Endothelial cell of umbilical vein (primary cell): Measurements from ENCODE around the gene NUP43. TPM values are rescaled to one million over a fixed set of nuclear protein-coding genes. Genes with fewer than 3 reads are reported as not detected.

Source experiments
- BruUV-seq: library from RNA; stranded (reverse); fragments of 400-500 nt; replicated peaks from 2 replicates; lab custom pipeline; 2021; lab: Mats Ljungman, UMichigan
- CTCF ChIA-PET: fragments of 300-600, 350-600 bp; sonication (Branson Sonifier 250); formaldehyde crosslinking; loops from one replicate; lab custom pipeline; 2021; ENCODE audit warnings: antibody characterized with exemption, inconsistent platforms; lab: Charles Lee
- POLR2A ChIA-PET: fragments of 300-600, 350-600 bp; sonication (Branson Sonifier 250); formaldehyde crosslinking; loops from one replicate; lab custom pipeline; 2021; ENCODE audit warnings: antibody characterized with exemption, inconsistent platforms; lab: Charles Lee
- DNase-seq: peaks from one replicate; pipeline ENCODE4 v3.0.0-alpha.2; 2011; ENCODE audit warnings: low read depth, low spot score
- FAIRE-seq: peaks from 2 replicates; lab custom pipeline; 2011; peaks lifted over from hg19 to GRCh38; lab: Jason Lieb, UNC
- H2AFZ ChIP-seq: 2 replicates; pipeline ENCODE4 v1.6.0; 2012; ENCODE audit warnings: low read depth, low read length, control low read depth, inconsistent platforms
- H3K27ac ChIP-seq: 2 replicates; pipeline ENCODE4 v1.5.1; 2011; ENCODE audit warnings: low read depth, mild to moderate bottlenecking, control low read depth, low read length, moderate library complexity; ENCODE audit not compliant: insufficient read depth
- H3K27me3 ChIP-seq, 2 experiments: 2 replicates each; pipeline versions ENCODE4 v1.6.0 to v1.6.1; 2011; ENCODE audit warnings: low read length in 2 of 2, mixed read lengths in 1 of 2; ENCODE audit not compliant: control insufficient read depth in 2 of 2, insufficient read depth in 2 of 2
- H3K36me3 ChIP-seq, 2 experiments: 2 replicates in 1 of 2; 3 replicates in 1 of 2; pipeline ENCODE4 v1.5.1; 2011; ENCODE audit warnings: low read length in 2 of 2, mild to moderate bottlenecking in 1 of 2, moderate library complexity in 1 of 2; ENCODE audit not compliant: control insufficient read depth in 2 of 2, insufficient read depth in 2 of 2; ENCODE audit errors: extremely low read depth in 1 of 2
- H3K4me1 ChIP-seq: 3 replicates; pipeline ENCODE4 v1.5.1; 2011; ENCODE audit warnings: mild to moderate bottlenecking, low read length; ENCODE audit not compliant: control insufficient read depth, insufficient read depth; ENCODE audit errors: extremely low read depth
- H3K4me2 ChIP-seq: 2 replicates; pipeline ENCODE4 v1.6.1; 2011; ENCODE audit warnings: low read length, control low read depth, mixed read lengths; ENCODE audit not compliant: insufficient read depth
- H3K4me3 ChIP-seq, 3 experiments: fragments of 200-600 bp in 1 of 3; sonication (generic), shearing (Covaris generic) in 1 of 3; replicated peaks in 1 of 3; 2 replicates each; pipeline ENCODE4 v1.5.1; 2011 to 2016; ENCODE audit warnings: control low read depth in 3 of 3, low read length in 3 of 3, mild to moderate bottlenecking in 2 of 3, inconsistent platforms in 1 of 3, low read depth in 1 of 3, moderate library complexity in 1 of 3; ENCODE audit not compliant: insufficient read depth in 1 of 3
- H3K79me2 ChIP-seq: 2 replicates; pipeline ENCODE4 v1.6.0; 2012; ENCODE audit warnings: low read length, inconsistent platforms; ENCODE audit not compliant: control insufficient read depth, insufficient read depth
- H3K9ac ChIP-seq: replicated peaks from 2 replicates; pipeline ENCODE3; 2011; ENCODE audit warnings: low read length, control low read depth; ENCODE audit not compliant: insufficient read depth; ENCODE audit errors: extremely low read depth
- H3K9me1 ChIP-seq: replicated peaks from 3 replicates; pipeline ENCODE4 v1.6.0; 2011; ENCODE audit warnings: mild to moderate bottlenecking, low read length; ENCODE audit not compliant: control insufficient read depth, insufficient read depth; ENCODE audit errors: extremely low read depth
- H3K9me3 ChIP-seq: replicated peaks from 2 replicates; pipeline ENCODE4 v1.5.1; 2012; ENCODE audit warnings: low read length, inconsistent platforms; ENCODE audit not compliant: control insufficient read depth, insufficient read depth
- H4K20me1 ChIP-seq: replicated peaks from 2 replicates; pipeline ENCODE3; 2011; ENCODE audit warnings: mild to moderate bottlenecking, low read length; ENCODE audit not compliant: control insufficient read depth, insufficient read depth; ENCODE audit errors: extremely low read depth
- EZH2 ChIP-seq: IDR thresholded peaks from 2 replicates; pipeline ENCODE4 v1.6.1; 2012; ENCODE audit warnings: borderline replicate concordance, low read depth, mild to moderate bottlenecking, moderate library complexity, low read length, inconsistent platforms; ENCODE audit not compliant: severe bottlenecking
- FOS ChIP-seq: IDR thresholded peaks from 2 replicates; pipeline ENCODE4 v1.6.1; 2011; ENCODE audit warnings: mild to moderate bottlenecking, low read length, moderate library complexity, borderline replicate concordance; ENCODE audit not compliant: insufficient read depth
- GATA2 ChIP-seq: IDR thresholded peaks from 2 replicates; pipeline ENCODE4 v1.7.0; 2011; ENCODE audit warnings: low read depth, mild to moderate bottlenecking, moderate library complexity, mixed read lengths, low read length; ENCODE audit not compliant: insufficient read length, insufficient read depth
- JUN ChIP-seq: IDR thresholded peaks from 2 replicates; pipeline ENCODE4 v1.6.1; 2011; ENCODE audit warnings: borderline replicate concordance, low read depth; ENCODE audit not compliant: insufficient read length, insufficient read depth
- MYC ChIP-seq: IDR thresholded peaks from one replicate; pipeline ENCODE4 v1.6.1; 2011; ENCODE audit warnings: mild to moderate bottlenecking, low read depth, low read length
- POLR2A ChIP-seq: IDR thresholded peaks from 2 replicates; pipeline ENCODE4 v1.6.1; 2012; ENCODE audit warnings: low read depth, mild to moderate bottlenecking, control low read depth, low read length
- POLR2AphosphoS5 ChIP-seq: IDR thresholded peaks from 2 replicates; pipeline ENCODE4 v1.6.1; 2012; ENCODE audit warnings: low read depth, mild to moderate bottlenecking, control low read depth, low read length, moderate library complexity; ENCODE audit not compliant: insufficient read depth
- dilution Hi-C: fragments of 300-500 bp; cut with MboI; formaldehyde crosslinking; loops from one replicate; pipeline ENCODE4 v1.15.0; 2019; ENCODE audit warnings: low sequenced_read_pairs; ENCODE audit not compliant: extremely low pct_ligation_motif_present
- intact Hi-C: fragments of 100-400 bp; cut with micrococcal nuclease; formaldehyde crosslinking; loops from one replicate; pipeline ENCODE4 v1.10.0; 2022
- polyA plus RNA-seq, 4 experiments: library from polyadenylated mRNA; depleted of rRNA in 3 of 4; stranded (reverse) in 3 of 4; unstranded in 1 of 4; fragments of >200 nt; gene quantifications; 2 replicates each; pipeline versions ENCODE4 v1.2.1 to v1.2.3, GENCODE V29; 2011 to 2012; ENCODE audit warnings: missing spikeins in 1 of 4
- total RNA-seq: library from RNA; stranded (reverse); gene quantifications from 2 replicates; pipeline ENCODE4 v1.2.3, GENCODE V29; 2021
- TF ChIP-seq, protein P1 (sequence below): IDR thresholded peaks from 2 replicates; pipeline ENCODE4 v1.6.1; 2011; ENCODE audit not compliant: insufficient read depth, insufficient read length
- TF ChIP-seq, protein P2 (sequence below), 2 donors: IDR thresholded peaks; 1 replicate in 1 of 2; 2 replicates in 1 of 2; pipeline ENCODE4 v1.5.1; 2011; ENCODE audit warnings: low read length in 2 of 2, mild to moderate bottlenecking in 2 of 2, moderate library complexity in 2 of 2, control low read depth in 1 of 2, inconsistent platforms in 1 of 2, low read depth in 1 of 2; ENCODE audit not compliant: insufficient read depth in 1 of 2; ENCODE audit errors: extremely low read depth in 1 of 2

NUP43 gene
- total and polyA plus RNA-seq, 2 donors (not counting 3 experiments of a cell fraction or from before 2014, with no cell fraction given): 14.9 to 49.0 TPM

DNA sequence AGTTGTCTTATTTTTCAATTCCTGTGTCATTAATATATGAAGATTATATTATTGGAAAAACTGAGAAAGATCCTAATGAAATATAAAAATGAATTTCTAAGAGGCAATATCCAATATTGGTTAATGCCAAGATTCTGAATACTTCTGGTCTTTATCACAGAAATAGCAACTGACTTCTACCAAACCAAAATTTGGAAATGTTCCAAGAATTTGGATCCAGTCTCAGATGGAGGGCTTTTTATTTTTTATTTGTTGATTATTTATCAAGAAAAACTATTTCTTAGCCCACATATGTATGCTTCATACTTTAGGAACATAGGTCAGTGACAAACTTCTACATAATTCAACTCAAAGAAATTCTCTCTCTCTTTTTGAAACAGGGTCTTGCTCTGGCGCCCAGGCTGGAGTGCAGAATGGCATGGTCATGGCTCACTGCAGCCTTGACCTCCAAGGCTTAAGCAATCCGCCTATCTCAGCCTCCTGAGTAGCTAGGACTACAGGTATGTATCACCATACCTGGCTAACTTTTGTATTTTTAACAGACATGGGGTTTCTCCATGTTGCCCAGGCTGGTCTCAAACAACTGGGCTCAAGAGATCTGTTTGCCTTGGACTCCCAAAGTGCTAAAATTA, 13.1 kb downstream of the NUP43 start:
- no peak for DNase-seq

More for the DNA sequence above, 13.1 kb downstream of the NUP43 start:
- intact Hi-C loops (no loop called here), dilution Hi-C loops (no loop called here)
- Histone ChIP-seq H3K9me1 (no peaks in the 10 kb centered on the region), H3K36me3 (peaks cover 2 to 21% of the 10 kb centered on the region in 2 experiments), H3K4me2 (no peak overlapping the region), H3K4me3 (no peak overlapping the region), H2AFZ (no peak overlapping the region), H3K27me3 (no peaks in the 10 kb centered on the region), H3K9me3 (no peaks in the 10 kb centered on the region), H3K4me1 (no peaks in the 10 kb centered on the region), H4K20me1 (no peaks in the 10 kb centered on the region), H3K79me2 (no peaks in the 10 kb centered on the region), H3K27ac (no peak overlapping the region), H3K9ac (no peak overlapping the region)
- FAIRE-seq: no peak
- POLR2A ChIA-PET: no interaction called here
- BruUV-seq: no TSS peak
- CTCF ChIA-PET: interaction anchor here (1.0 kb wide), 1 partner anchor 7 kb away, joined by 3 read pairs; no protein-coding TSS in a partner anchor
- TF ChIP-seq, protein P1, sequence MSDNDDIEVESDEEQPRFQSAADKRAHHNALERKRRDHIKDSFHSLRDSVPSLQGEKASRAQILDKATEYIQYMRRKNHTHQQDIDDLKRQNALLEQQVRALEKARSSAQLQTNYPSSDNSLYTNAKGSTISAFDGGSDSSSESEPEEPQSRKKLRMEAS: no peak
- TF ChIP-seq JUN (no peak), POLR2AphosphoS5 (no peak), EZH2 (no peak), FOS (no peak), MYC (no peak), POLR2A (no peak), GATA2 (no peak)
- TF ChIP-seq, protein P2, sequence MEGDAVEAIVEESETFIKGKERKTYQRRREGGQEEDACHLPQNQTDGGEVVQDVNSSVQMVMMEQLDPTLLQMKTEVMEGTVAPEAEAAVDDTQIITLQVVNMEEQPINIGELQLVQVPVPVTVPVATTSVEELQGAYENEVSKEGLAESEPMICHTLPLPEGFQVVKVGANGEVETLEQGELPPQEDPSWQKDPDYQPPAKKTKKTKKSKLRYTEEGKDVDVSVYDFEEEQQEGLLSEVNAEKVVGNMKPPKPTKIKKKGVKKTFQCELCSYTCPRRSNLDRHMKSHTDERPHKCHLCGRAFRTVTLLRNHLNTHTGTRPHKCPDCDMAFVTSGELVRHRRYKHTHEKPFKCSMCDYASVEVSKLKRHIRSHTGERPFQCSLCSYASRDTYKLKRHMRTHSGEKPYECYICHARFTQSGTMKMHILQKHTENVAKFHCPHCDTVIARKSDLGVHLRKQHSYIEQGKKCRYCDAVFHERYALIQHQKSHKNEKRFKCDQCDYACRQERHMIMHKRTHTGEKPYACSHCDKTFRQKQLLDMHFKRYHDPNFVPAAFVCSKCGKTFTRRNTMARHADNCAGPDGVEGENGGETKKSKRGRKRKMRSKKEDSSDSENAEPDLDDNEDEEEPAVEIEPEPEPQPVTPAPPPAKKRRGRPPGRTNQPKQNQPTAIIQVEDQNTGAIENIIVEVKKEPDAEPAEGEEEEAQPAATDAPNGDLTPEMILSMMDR (IDR thresholded peaks at IDR 0.05; ENCODE audit: extremely low read depth in 1 of 2, insufficient read depth in 1 of 2, low read depth in 1 of 2, low read length in 2 of 2): no peak
